Measurements from ENCODE around the gene IRF2BP2.
"Not testable (repeated sequence)": the region's sequence is repeated elsewhere in the genome, so short reads cannot be mapped to it uniquely, and the experiment has no call there.

Gene IRF2BP2

DNA sequence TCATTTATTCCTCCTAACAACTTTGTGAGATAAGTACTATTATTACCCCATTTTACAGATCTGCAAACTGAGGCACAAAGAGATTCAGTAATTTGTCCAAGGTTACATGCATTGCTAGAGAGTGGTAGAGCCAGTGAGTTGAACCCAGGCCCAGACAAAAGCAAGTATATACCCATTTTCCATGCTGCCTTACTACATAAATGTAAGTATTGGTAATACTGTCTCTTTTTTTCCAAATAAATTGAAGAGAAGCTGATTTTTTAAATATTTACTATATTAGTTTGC, 33.8 kb upstream of the IRF2BP2 start:
- no peaks in the 10 kb centered on the region for H3K36me3 Mint-ChIP-seq (ENCODE audit: low read depth)
- no peaks in the 10 kb centered on the region for H3K27me3 Mint-ChIP-seq
- H3K9me3 Mint-ChIP-seq, result peaks cover 6% of the 10 kb centered on the region
- H3K4me3 Mint-ChIP-seq, result no peak overlapping the region
- H3K27ac Mint-ChIP-seq, result no peak overlapping the region
- H3K4me1 Mint-ChIP-seq (ENCODE audit: low read depth), result no peaks in the 10 kb centered on the region
- no peak for DNase-seq

- no peak for DNase-seq
- Mint-ChIP-seq H3K4me3 (no peak overlapping the region), H3K27me3 (no peaks in the 10 kb centered on the region), H3K9me3 (peaks cover 6% of the 10 kb centered on the region), H3K27ac (no peak overlapping the region), H3K36me3 (ENCODE audit: low read depth) (no peaks in the 10 kb centered on the region), H3K4me1 (ENCODE audit: low read depth) (no peaks in the 10 kb centered on the region)
These were observed 33.3 kb upstream of the IRF2BP2 start for GRCh38 chr1:234643111-234643849.

DNA sequence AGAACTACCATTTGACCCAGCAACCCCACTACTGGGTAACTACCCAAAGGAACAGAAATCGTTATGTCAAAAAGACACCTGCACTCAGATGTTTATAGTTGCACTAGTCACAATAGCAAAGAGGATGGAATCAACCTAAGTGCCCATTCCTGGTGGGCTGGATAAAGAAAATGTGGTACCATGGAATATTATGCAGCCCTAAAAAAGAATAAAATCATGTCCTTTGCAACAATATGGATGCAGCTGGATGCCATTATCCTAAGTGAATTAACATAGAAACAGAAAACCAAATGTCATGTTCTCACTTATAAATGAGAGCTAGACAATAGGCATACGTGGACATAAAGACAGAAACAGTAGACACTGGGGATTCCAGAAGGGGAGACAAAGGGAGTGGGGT, 32.5 kb upstream of the IRF2BP2 start:
- Mint-ChIP-seq H3K4me1 (ENCODE audit: low read depth) (no peaks in the 10 kb centered on the region), H3K27me3 (no peaks in the 10 kb centered on the region), H3K27ac (no peak overlapping the region), H3K9me3 (peaks cover 6% of the 10 kb centered on the region), H3K4me3 (no peak overlapping the region), H3K36me3 (ENCODE audit: low read depth) (no peaks in the 10 kb centered on the region)
- no peak for DNase-seq

DNA sequence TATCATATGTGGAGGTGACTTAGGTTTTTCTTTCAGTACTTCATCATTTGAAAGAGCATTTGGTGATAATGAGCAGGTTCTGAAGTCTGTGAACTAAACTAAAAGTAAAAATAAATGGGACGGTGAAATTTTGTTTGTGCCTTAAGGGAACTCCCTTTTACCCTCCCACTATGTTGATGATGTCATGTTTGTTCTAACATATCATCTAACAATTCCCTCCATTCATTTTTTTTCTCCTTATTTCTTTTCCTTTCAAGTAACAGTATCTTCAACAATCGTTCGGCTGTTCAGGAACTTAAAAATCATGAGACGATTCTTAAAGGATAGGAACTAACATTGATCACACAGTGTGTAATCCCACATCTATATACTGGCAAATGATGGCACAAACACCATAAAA, 30.0 kb upstream of the IRF2BP2 start:
- H3K9me3 Mint-ChIP-seq, result no peaks in the 10 kb centered on the region
- H3K36me3 Mint-ChIP-seq (ENCODE audit: low read depth), result no peaks in the 10 kb centered on the region
- no peak overlapping the region for H3K27ac Mint-ChIP-seq
- no peak for DNase-seq
- no peak overlapping the region for H3K4me3 Mint-ChIP-seq
- H3K4me1 Mint-ChIP-seq (ENCODE audit: low read depth), result no peaks in the 10 kb centered on the region
- no peaks in the 10 kb centered on the region for H3K27me3 Mint-ChIP-seq

- H3K27me3 Mint-ChIP-seq, result no peaks in the 10 kb centered on the region
- no peak overlapping the region for H3K4me3 Mint-ChIP-seq
- no peaks in the 10 kb centered on the region for H3K4me1 Mint-ChIP-seq (ENCODE audit: low read depth)
- no peaks in the 10 kb centered on the region for H3K9me3 Mint-ChIP-seq
- DNase-seq, result no peak
- no peaks in the 10 kb centered on the region for H3K36me3 Mint-ChIP-seq (ENCODE audit: low read depth)
- H3K27ac Mint-ChIP-seq, result no peak overlapping the region
These were observed 29.1 kb upstream of the IRF2BP2 start for GRCh38 chr1:234638832-234639799.

DNA sequence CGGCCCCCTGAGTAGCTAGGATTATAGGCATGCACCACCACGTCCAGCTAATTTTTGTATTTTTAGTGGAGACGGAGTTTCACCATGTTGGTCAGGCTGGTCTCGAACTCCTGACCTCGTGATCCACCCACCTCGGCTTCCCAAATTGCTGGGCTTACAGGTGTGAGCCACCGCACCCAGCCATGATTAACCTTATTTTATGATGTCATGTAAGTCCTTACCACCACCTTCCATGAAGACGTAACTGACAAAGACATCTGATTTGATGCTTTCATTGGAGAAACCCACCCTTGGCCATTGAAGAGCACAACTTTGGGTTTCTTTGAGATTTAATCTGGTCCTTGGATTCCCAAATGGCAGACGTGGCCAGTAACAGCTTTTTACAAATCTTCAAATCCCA, 24.9 kb upstream of the IRF2BP2 start:
- not testable (repeated sequence) for H3K27ac Mint-ChIP-seq; H3K9me3 Mint-ChIP-seq; H3K27me3 Mint-ChIP-seq; H3K4me1 Mint-ChIP-seq (ENCODE audit: low read depth); DNase-seq; H3K4me3 Mint-ChIP-seq; H3K36me3 Mint-ChIP-seq (ENCODE audit: low read depth)

- no peak overlapping the region for H3K4me3 Mint-ChIP-seq
- no peaks in the 10 kb centered on the region for H3K27me3 Mint-ChIP-seq
- no peaks in the 10 kb centered on the region for H3K4me1 Mint-ChIP-seq (ENCODE audit: low read depth)
- no peak overlapping the region for H3K27ac Mint-ChIP-seq
- no peak for DNase-seq
- H3K36me3 Mint-ChIP-seq (ENCODE audit: low read depth), result no peaks in the 10 kb centered on the region
- no peaks in the 10 kb centered on the region for H3K9me3 Mint-ChIP-seq
These were observed 24.4 kb upstream of the IRF2BP2 start for GRCh38 chr1:234634387-234634786.

- H3K36me3 Mint-ChIP-seq (ENCODE audit: low read depth), result no peaks in the 10 kb centered on the region
These were observed 23.4 kb upstream of the IRF2BP2 start for GRCh38 chr1:234633246-234634003.

GRCh38 chr1:234632225-234632624, 22.2 kb upstream of the IRF2BP2 start:
- DNase-seq, result no peak
- no peaks in the 10 kb centered on the region for H3K4me1 Mint-ChIP-seq (ENCODE audit: low read depth)
- no peaks in the 10 kb centered on the region for H3K9me3 Mint-ChIP-seq
- H3K27ac Mint-ChIP-seq, result no peak overlapping the region
- no peaks in the 10 kb centered on the region for H3K27me3 Mint-ChIP-seq
- no peak overlapping the region for H3K4me3 Mint-ChIP-seq
- no peaks in the 10 kb centered on the region for H3K36me3 Mint-ChIP-seq (ENCODE audit: low read depth)

More at GRCh38 chr1:234633246-234634003, 23.4 kb upstream of the IRF2BP2 start:
- Mint-ChIP-seq H3K4me3 (no peak overlapping the region), H3K27me3 (no peaks in the 10 kb centered on the region), H3K4me1 (ENCODE audit: low read depth) (no peaks in the 10 kb centered on the region), H3K9me3 (no peaks in the 10 kb centered on the region), H3K27ac (no peak overlapping the region)
- DNase-seq, result no peak

GRCh38 chr1:234631721-234632125, 21.7 kb upstream of the IRF2BP2 start:
- no peak overlapping the region for H3K4me3 Mint-ChIP-seq
- DNase-seq, result no peak
- no peak overlapping the region for H3K27ac Mint-ChIP-seq
- no peaks in the 10 kb centered on the region for H3K9me3 Mint-ChIP-seq
- no peaks in the 10 kb centered on the region for H3K4me1 Mint-ChIP-seq (ENCODE audit: low read depth)
- no peaks in the 10 kb centered on the region for H3K27me3 Mint-ChIP-seq
- H3K36me3 Mint-ChIP-seq (ENCODE audit: low read depth), result no peaks in the 10 kb centered on the region

DNA sequence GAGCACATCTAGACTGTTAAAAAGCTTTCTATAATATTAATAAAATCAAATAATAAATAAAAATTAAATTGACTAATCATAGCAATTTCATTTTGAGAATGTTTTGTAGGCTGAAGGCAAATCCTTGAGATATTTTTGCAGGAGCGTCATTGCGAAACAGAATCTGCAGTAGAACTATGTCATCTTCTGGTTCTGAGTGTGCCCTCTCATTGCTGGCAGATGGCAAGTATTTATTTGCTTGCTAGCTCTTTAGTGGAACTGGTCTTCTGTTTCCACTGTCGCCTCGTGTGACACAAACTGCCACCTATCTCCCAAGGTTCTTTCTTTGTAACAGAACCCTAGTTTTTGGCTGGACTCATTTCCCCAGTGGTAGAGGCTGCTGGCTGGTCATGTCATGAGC, 19.0 kb upstream of the IRF2BP2 start:
- no peak for DNase-seq
- Mint-ChIP-seq H3K36me3 (ENCODE audit: low read depth) (no peaks in the 10 kb centered on the region), H3K4me3 (no peak overlapping the region), H3K9me3 (no peaks in the 10 kb centered on the region), H3K4me1 (ENCODE audit: low read depth) (no peaks in the 10 kb centered on the region), H3K27me3 (no peaks in the 10 kb centered on the region), H3K27ac (no peak overlapping the region)

GRCh38 chr1:234628089-234628488, 18.1 kb upstream of the IRF2BP2 start:
- H3K9me3 Mint-ChIP-seq, result no peaks in the 10 kb centered on the region
- no peaks in the 10 kb centered on the region for H3K4me1 Mint-ChIP-seq (ENCODE audit: low read depth)
- H3K27me3 Mint-ChIP-seq, result no peaks in the 10 kb centered on the region
- H3K36me3 Mint-ChIP-seq (ENCODE audit: low read depth), result no peaks in the 10 kb centered on the region
- H3K27ac Mint-ChIP-seq, result no peak overlapping the region
- DNase-seq, result no peak
- H3K4me3 Mint-ChIP-seq, result no peak overlapping the region

DNA sequence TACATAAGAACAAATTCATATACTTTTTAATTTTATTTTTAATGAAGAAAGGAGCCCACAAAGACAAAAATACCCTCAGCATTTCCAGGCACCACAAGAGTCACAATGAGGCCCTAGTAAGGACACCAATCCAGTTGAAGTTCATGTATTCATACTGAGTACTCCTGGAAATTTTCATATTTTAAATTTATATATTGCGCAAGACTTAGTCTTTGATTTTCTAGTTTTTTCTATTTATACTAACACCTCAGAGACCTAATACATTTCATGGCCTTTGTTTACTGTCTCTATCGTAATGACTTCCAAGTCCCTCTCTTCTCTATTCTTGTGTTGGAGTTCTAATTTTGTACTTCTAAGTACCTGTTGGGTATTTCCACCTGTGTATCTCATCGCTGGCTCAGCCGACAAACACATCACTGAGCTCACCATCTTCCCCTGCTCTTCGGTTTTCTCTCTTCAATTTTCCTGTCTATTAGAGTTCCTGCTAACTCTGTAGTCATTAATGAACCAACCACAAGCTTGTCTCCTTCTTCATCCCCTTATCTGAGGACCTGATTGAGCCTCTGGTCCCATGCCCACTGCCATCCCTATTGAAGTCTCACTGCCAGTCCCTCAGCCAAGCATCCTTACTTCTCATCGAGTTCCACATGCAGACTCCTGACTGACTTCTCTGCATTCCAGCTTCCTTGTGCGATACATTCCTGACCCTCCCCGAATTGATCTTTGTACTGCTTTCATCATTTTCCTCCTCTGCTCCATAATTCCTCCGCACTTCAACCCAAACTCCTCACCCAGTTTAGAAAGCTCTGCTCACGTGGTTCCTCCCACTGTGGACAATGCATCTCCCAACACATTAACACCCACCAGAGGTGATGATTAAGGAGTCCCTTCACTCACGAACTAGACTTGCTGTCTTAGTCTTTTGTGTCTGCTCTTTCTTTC, 17.3 kb upstream of the IRF2BP2 start:
- no peaks in the 10 kb centered on the region for H3K27me3 Mint-ChIP-seq

GRCh38 chr1:234626391-234626790, 16.4 kb upstream of the IRF2BP2 start:
- Mint-ChIP-seq H3K4me1 (ENCODE audit: low read depth) (no peaks in the 10 kb centered on the region), H3K9me3 (no peaks in the 10 kb centered on the region), H3K36me3 (ENCODE audit: low read depth) (no peaks in the 10 kb centered on the region), H3K4me3 (no peak overlapping the region), H3K27me3 (no peaks in the 10 kb centered on the region), H3K27ac (no peak overlapping the region)
- no peak for DNase-seq

More for the DNA sequence above, 17.3 kb upstream of the IRF2BP2 start:
- Mint-ChIP-seq H3K36me3 (ENCODE audit: low read depth) (no peaks in the 10 kb centered on the region), H3K27ac (no peak overlapping the region), H3K4me1 (ENCODE audit: low read depth) (no peaks in the 10 kb centered on the region), H3K4me3 (no peak overlapping the region), H3K9me3 (no peaks in the 10 kb centered on the region)
- no peak for DNase-seq
